ENCODE results near the gene RRAGB. TPM values are rescaled to one million over a fixed set of nuclear protein-coding genes. Genes with fewer than 3 reads are reported as not detected.
"Not testable (repeated sequence)": the region's sequence is repeated elsewhere in the genome, so short reads cannot be mapped to it uniquely, and the experiment has no call there.

RRAGB gene
- total RNA-seq: 9.9 TPM
- long read RNA-seq, transcript RRAGB-202 (10 exons, 2,061 nt): major isoform, 11 of 22 reads
- long read RNA-seq, transcript RRAGB-201 (11 exons, 1,573 nt): minor isoform, 5 of 22 reads
- long read RNA-seq, partial matches to known transcripts: 2 of 22 reads
- long read RNA-seq, other reads (novel, unspliced or antisense): 4 of 22 reads

GRCh38 chrX:55717521-55718497 lies at the start of gene RRAGB:
RRAGB (plus strand) TSS chrX:55717749; CDS start chrX:55718328, 579 bp downstream.
- ATAC-seq: peak; percentile 100
- peak; percentile 94 for DNase-seq
- intact Hi-C loops (cut with micrococcal nuclease): no loop called here

GRCh38 chrX:55668084-55668483 lies 49.5 kb upstream of the RRAGB start:
- intact Hi-C loops (cut with micrococcal nuclease): no loop called here
- ATAC-seq (no peak), DNase-seq (no peak)

GRCh38 chrX:55688579-55688978 lies 29.0 kb upstream of the RRAGB start:
- ATAC-seq; intact Hi-C loops (cut with micrococcal nuclease); DNase-seq: not testable (repeated sequence)

GRCh38 chrX:55695227-55696018 lies 22.1 kb upstream of the RRAGB start:
- intact Hi-C loops (cut with micrococcal nuclease): no loop called here
- DNase-seq (no peak), ATAC-seq (no peak)

- ATAC-seq (no peak), DNase-seq (no peak)
- intact Hi-C loops (cut with micrococcal nuclease): no loop called here
These were observed 20.2 kb upstream of the RRAGB start for GRCh38 chrX:55697381-55697780.

- DNase-seq: no peak
These were observed 14.9 kb upstream of the RRAGB start for GRCh38 chrX:55702671-55703070.

GRCh38 chrX:55703436-55703835 lies 14.1 kb upstream of the RRAGB start:
- ATAC-seq; DNase-seq; intact Hi-C loops (cut with micrococcal nuclease): not testable (repeated sequence)

More at GRCh38 chrX:55702671-55703070, 14.9 kb upstream of the RRAGB start:
- intact Hi-C loops (cut with micrococcal nuclease): no loop called here
- no peak for ATAC-seq

- ATAC-seq; DNase-seq; intact Hi-C loops (cut with micrococcal nuclease): not testable (repeated sequence)
These were observed 12.5 kb upstream of the RRAGB start for GRCh38 chrX:55705066-55705465.

GRCh38 chrX:55709735-55710134 lies 7.8 kb upstream of the RRAGB start:
- ATAC-seq: no peak
- intact Hi-C loops (cut with micrococcal nuclease): no loop called here

GRCh38 chrX:55710701-55711100 lies 6.8 kb upstream of the RRAGB start:
- intact Hi-C loops (cut with micrococcal nuclease): no loop called here
- DNase-seq (no peak), ATAC-seq (no peak)

More at GRCh38 chrX:55709735-55710134, 7.8 kb upstream of the RRAGB start:
- DNase-seq: no peak

- intact Hi-C loops (cut with micrococcal nuclease): no loop called here
- DNase-seq (no peak), ATAC-seq (no peak)
These were observed 3.9 kb upstream of the RRAGB start for GRCh38 chrX:55713631-55714030.

GRCh38 chrX:55714161-55714560 lies 3.4 kb upstream of the RRAGB start:
- DNase-seq (no peak), ATAC-seq (no peak)
- intact Hi-C loops (cut with micrococcal nuclease): no loop called here

- intact Hi-C loops (cut with micrococcal nuclease): no loop called here
- no peak for DNase-seq
- ATAC-seq: no peak
These were observed 1.7 kb upstream of the RRAGB start for GRCh38 chrX:55715847-55716246.

GRCh38 chrX:55716937-55717336 lies 612 bp upstream of the RRAGB start:
- no peak for ATAC-seq
- intact Hi-C loops (cut with micrococcal nuclease): no loop called here
- no peak for DNase-seq

GRCh38 chrX:55731826-55732225 lies 14.3 kb downstream of the RRAGB start:
- ATAC-seq: no peak
- intact Hi-C loops (cut with micrococcal nuclease): no loop called here
- no peak for DNase-seq

GRCh38 chrX:55738969-55739368 lies 21.4 kb downstream of the RRAGB start:
- ATAC-seq (no peak), DNase-seq (no peak)
- intact Hi-C loops (cut with micrococcal nuclease): no loop called here

GRCh38 chrX:55742649-55743048 lies 25.1 kb downstream of the RRAGB start:
- intact Hi-C loops (cut with micrococcal nuclease): no loop called here
- DNase-seq (no peak), ATAC-seq (no peak)

- DNase-seq; ATAC-seq; intact Hi-C loops (cut with micrococcal nuclease): not testable (repeated sequence)
These were observed 30.9 kb downstream of the RRAGB start for GRCh38 chrX:55748463-55748862.

- intact Hi-C loops (cut with micrococcal nuclease): no loop called here
- ATAC-seq: no peak
- DNase-seq: no peak
These were observed 32.7 kb downstream of the RRAGB start for GRCh38 chrX:55750256-55750655.

Measured in left ventricle myocardium superior (tissue), 1 donor.